Colonic mucosa (tissue), 4 donors: Measurements from ENCODE around the gene VASN. TPM values are rescaled to one million over a fixed set of nuclear protein-coding genes. Genes with fewer than 3 reads are reported as not detected.

Experiments used
- DNase-seq: peaks from one replicate; pipeline ENCODE4 v3.0.0-alpha.2; 2020
- H3K27ac ChIP-seq: fragments of 200-600 bp; one replicate; pipeline ENCODE4 v1.8.0; 2021
- H3K27me3 ChIP-seq: fragments of 200-600 bp; one replicate; pipeline ENCODE4 v1.8.0; 2021
- H3K36me3 ChIP-seq: fragments of 200-600 bp; one replicate; pipeline ENCODE4 v1.8.0; 2021
- H3K4me1 ChIP-seq: fragments of 200-600 bp; one replicate; pipeline ENCODE4 v1.8.0; 2021; ENCODE audit warnings: mild to moderate bottlenecking
- H3K4me3 ChIP-seq: fragments of 200-600 bp; one replicate; pipeline ENCODE4 v1.8.0; 2021
- H3K9ac ChIP-seq, 2 donors: one replicate each; pipeline ENCODE4 v1.7.0; 2013; ENCODE audit warnings: control low read depth in 2 of 2, low read depth in 2 of 2, low read length in 2 of 2
- H3K9me3 ChIP-seq: fragments of 200-600 bp; one replicate; pipeline ENCODE4 v1.8.0; 2021
- intact Hi-C: fragments of 100-400 bp; cut with DNase I; formaldehyde crosslinking; loops from one replicate; pipeline ENCODE4 v1.14.1; 2022
- total RNA-seq, 2 donors: library from RNA; stranded (reverse); fragmentation: NEBNext Ultra II Directional in 1 of 2; extraction: Animal tissue kit (Norgen Biotek cat#: 25700) in 1 of 2; gene quantifications; one replicate each; pipeline ENCODE4 v1.2.1, GENCODE V29; 2021
- TF ChIP-seq, protein P1 (sequence below): fragments of 200-600 bp; IDR thresholded peaks from one replicate; pipeline ENCODE4 v1.8.0; 2022; ENCODE audit warnings: antibody characterized with exemption, mild to moderate bottlenecking
- donor health status: healthy.
- donor health status: DM: no; HTN: no; CAD: no.
- donor health status: DM: no; HTN: no; CAD: no.

The VASN gene
- total RNA-seq, 2 donors from 2014 or later = 2.7 to 4.1 TPM

DNA sequence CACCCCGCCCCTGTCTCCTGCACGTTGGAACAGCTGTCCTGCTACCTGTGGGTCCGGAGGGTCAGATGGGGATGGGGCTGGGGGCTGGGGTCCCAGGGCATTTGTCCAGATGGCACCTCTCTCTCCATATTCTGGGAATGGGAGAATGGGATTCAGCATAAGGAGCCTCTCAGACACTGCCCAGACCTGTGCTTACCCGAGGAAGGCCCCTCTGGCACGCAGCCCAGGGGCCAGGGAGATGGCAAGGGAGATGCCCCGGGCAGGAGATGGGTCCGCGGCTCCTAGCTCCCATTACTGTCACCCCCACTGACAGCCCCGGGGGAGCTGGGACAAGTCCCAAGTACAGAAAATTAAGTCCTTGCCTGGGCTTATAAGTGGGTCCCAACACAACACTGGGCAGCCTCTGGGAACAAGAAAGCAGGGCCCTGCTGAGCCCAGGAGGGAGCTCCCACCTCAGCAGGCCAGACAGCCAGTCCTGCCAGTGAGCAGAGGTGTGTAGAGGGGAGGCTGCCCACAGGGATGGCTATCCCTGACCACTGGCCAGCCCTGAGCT, 1.8 kb downstream of the VASN start:
- Histone ChIP-seq H3K27ac (peak overlapping the region; percentile 45), H3K9ac (peak overlapping the region; percentile 14 to 56), H3K36me3 (no peaks in the 10 kb centered on the region), H3K4me1 (peaks cover 3% of the 10 kb centered on the region), H3K4me3 (peak overlapping the region; percentile 52), H3K27me3 (no peaks in the 10 kb centered on the region), H3K9me3 (no peaks in the 10 kb centered on the region)
- intact Hi-C loops = no loop called here
- DNase-seq = no peak
- TF ChIP-seq, protein P1, sequence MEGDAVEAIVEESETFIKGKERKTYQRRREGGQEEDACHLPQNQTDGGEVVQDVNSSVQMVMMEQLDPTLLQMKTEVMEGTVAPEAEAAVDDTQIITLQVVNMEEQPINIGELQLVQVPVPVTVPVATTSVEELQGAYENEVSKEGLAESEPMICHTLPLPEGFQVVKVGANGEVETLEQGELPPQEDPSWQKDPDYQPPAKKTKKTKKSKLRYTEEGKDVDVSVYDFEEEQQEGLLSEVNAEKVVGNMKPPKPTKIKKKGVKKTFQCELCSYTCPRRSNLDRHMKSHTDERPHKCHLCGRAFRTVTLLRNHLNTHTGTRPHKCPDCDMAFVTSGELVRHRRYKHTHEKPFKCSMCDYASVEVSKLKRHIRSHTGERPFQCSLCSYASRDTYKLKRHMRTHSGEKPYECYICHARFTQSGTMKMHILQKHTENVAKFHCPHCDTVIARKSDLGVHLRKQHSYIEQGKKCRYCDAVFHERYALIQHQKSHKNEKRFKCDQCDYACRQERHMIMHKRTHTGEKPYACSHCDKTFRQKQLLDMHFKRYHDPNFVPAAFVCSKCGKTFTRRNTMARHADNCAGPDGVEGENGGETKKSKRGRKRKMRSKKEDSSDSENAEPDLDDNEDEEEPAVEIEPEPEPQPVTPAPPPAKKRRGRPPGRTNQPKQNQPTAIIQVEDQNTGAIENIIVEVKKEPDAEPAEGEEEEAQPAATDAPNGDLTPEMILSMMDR = no peak

DNA sequence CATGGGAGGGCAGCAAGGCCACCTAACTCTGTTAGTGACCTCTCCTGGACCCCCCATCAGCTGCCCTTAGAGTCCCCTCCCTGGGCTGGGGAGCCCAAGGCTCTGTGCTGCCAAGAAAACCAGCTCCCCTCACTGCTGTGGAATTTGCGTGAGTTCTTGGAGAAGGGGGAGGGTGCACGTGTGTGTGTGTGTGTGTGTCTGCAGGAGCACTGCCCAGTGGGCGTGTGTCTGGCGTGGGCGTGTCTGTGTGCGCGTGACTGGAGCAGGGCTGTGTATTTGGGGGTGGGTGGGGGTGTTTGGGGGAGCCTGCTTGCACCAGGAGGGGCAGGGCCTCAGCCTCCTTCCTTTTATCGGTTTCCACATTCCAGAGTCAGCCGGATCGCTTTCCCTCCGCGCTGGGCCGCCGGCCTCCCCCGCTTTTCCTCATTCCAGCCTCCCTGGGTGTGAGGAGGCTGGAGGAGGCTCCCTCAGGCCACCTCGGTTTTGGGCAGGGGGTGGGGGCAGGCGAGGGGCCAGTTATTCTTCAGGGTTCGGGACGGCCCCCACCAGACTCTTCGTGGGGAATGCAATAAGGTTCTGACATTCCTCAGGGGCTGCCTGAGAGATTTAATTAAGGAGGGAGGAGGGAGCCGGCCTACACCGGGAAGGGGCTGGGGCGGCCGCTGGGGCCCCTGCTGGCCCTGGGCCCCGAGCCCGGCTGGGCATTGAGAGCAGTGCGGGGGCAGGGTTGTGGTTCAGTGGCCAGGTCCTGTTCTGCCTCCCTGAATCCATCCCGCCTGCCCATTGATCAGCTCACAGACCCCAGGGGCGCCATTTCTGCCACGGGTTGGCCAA, 2.5 kb downstream of the VASN start:
- Histone ChIP-seq H3K27me3 (no peaks in the 10 kb centered on the region), H3K4me3 (no peak overlapping the region), H3K27ac (peak overlapping the region; percentile 45), H3K9ac (peak overlapping the region; percentile 26 to 56), H3K4me1 (peaks cover 3% of the 10 kb centered on the region), H3K9me3 (no peaks in the 10 kb centered on the region), H3K36me3 (no peaks in the 10 kb centered on the region)
- TF ChIP-seq, protein P1 = no peak
- DNase-seq = peak; percentile 68
- intact Hi-C loops = no loop called here

DNA sequence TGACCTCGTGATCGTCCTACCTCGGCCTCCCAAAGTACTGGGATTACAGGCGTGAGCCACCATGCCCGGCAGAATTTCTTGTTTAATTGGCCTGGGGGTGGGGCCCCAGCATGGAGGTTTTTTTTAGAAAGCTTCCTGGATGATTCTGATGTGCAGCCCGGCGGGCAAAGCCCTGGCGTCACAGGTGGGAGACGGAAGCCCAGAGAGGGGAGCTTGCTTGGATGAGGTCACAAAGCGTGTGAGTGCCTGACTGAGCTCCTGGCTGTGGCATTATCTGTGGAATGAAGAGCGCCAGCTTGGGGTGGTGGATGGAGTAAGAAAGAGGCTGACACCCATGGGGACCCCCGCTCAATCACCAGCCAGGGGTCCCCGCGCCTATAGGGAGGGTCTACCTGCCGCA, 4.1 kb downstream of the VASN start:
- intact Hi-C loops = no loop called here
- Histone ChIP-seq H3K27ac (peak overlapping the region; percentile 7), H3K27me3 (no peaks in the 10 kb centered on the region), H3K4me3 (no peak overlapping the region), H3K36me3 (no peaks in the 10 kb centered on the region), H3K9ac (peak overlapping the region in 1 of 2 donors; percentile 34), H3K4me1 (peaks cover 3% of the 10 kb centered on the region), H3K9me3 (no peaks in the 10 kb centered on the region)
- TF ChIP-seq, protein P1 = no peak
- DNase-seq = no peak

DNA sequence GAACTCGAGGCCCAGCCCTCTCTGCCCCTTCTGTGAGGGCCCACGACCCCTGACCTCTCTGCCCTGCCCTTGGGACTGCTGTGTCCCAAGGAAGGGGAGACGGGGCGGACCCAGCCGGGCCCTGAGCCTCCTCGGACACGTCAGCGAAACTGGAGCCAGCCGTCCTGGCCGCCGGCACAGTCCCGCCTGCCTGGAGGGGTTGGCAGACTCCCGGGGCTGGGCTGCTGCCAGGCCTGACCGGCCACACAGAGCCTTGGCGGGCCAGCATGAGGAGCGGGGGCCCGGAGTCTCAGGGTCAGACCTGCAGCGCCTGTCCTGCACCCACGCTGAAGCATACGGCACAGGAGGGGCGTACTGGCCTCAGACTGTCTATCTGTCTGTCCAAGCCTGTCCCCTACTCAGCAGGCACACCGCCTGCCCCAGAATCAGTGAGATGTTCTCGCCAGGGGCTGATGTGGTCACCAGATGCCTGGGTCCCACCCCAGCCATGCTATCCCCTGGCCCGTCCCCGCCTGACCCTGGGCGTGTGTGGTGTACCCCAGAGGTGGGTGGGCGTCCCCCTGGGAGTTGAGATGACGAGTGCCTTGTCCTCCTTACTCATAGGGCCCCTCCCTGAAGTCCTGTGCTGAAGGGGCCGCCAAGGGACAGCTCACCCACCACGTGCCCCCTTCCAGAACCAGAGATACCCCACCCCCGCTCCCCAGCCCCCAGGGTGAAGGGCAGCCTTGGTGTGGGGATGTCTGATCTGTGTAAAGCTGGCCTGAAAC, 4.7 kb downstream of the VASN start:
- TF ChIP-seq, protein P1 = no peak
- H3K36me3 ChIP-seq = no peaks in the 10 kb centered on the region
- H3K9ac ChIP-seq = peak overlapping the region; percentile 24 to 46
- H3K4me3 ChIP-seq = no peak overlapping the region
- intact Hi-C loops = no loop called here
- H3K27me3 ChIP-seq = no peaks in the 10 kb centered on the region
- H3K9me3 ChIP-seq = no peaks in the 10 kb centered on the region
- peaks cover 3% of the 10 kb centered on the region for H3K4me1 ChIP-seq
- H3K27ac ChIP-seq = peak overlapping the region; percentile 7
- peak; percentile 65 for DNase-seq

DNA sequence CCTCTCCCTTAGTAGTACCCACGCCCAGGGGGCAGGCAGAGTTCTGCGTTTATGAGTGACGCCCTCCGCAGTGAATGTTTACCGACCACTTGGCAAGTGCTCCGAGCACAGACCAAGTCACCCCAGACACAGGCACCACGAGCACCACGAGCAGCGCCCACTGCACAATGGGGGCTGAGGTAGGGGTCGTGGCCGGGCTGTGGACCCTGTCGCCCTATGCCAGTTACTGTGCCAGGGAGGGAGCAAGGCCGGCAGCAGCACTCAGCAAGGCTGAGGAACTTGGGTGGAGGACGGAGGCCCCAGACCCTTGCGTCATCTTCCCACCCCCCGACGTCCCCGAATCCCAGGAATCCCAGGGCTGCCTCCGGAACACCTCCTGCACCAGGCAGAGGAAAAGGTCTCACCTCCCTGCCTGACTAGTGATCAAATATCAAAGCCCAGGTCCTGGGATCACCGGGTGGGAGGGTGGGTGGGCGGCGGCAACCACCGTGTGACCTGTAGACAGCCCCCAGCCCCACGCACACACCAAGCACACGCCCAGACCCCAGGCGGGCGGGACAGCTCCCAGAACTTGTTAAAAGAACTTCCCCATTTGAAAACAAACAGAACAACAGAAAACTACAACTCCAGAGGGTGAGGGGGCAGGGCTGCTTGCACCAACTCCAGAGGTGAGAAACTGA, 5.4 kb downstream of the VASN start:
- H3K4me3 ChIP-seq = no peak overlapping the region

More for the DNA sequence above, 5.4 kb downstream of the VASN start:
- peak overlapping the region; percentile 7 for H3K27ac ChIP-seq
- peak overlapping the region in 1 of 2 donors; percentile 46 for H3K9ac ChIP-seq
- TF ChIP-seq, protein P1 = no peak
- H3K4me1 ChIP-seq = no peaks in the 10 kb centered on the region
- intact Hi-C loops = no loop called here
- no peak for DNase-seq
- H3K27me3 ChIP-seq = no peaks in the 10 kb centered on the region
- no peaks in the 10 kb centered on the region for H3K36me3 ChIP-seq
- no peaks in the 10 kb centered on the region for H3K9me3 ChIP-seq
